Ovary (tissue), 3 donors: Measurements from ENCODE around the gene RBM48.

Source experiments
- CTCF ChIP-seq, 3 donors: fragments of 450-650 bp in 2 of 3; fragments of 200-600 bp in 1 of 3; IDR thresholded peaks; one replicate each; pipeline versions ENCODE4 v1.5.1 to v1.8.0; 2016 to 2022; ENCODE audit warnings: antibody characterized with exemption in 3 of 3, mild to moderate bottlenecking in 1 of 3
- POLR2A ChIP-seq: fragments of 450-650 bp; IDR thresholded peaks from one replicate; pipeline ENCODE4 v1.6.1; 2017; ENCODE audit warnings: antibody characterized with exemption, mild to moderate bottlenecking, moderate library complexity
- donor health status: DM: no; HTN: no; CAD: no.

- TF ChIP-seq CTCF (IDR thresholded peaks at IDR 0.05) (no peak), POLR2A (no peak)
These were observed 1.1 kb upstream of the RBM48 start for GRCh38 chr7:92527300-92528187.
